GM12865 (cell line): ENCODE results near the gene RAB34.

Source experiments
- DNase-seq: peaks from one replicate; pipeline ENCODE4 v3.0.0; 2010; ENCODE audit warnings: low read depth
- H3K4me3 ChIP-seq: 2 replicates; pipeline ENCODE4 v1.5.1; 2011; ENCODE audit warnings: mild to moderate bottlenecking, low read depth, low read length, control low read depth
- CTCF ChIP-seq: IDR thresholded peaks from 2 replicates; pipeline ENCODE4 v1.5.1; 2011; ENCODE audit warnings: low read length, control low read depth, low read depth, inconsistent platforms; ENCODE audit not compliant: insufficient read depth; ENCODE audit errors: missing control alignments

The RAB34 gene

GRCh38 chr17:28693869-28694268, 23.8 kb downstream of the RAB34 start:
- no peak for TF ChIP-seq CTCF
- H3K4me3 ChIP-seq: no peak overlapping the region
- DNase-seq: no peak

- no peak for DNase-seq
- no peak overlapping the region for H3K4me3 ChIP-seq
- no peak for TF ChIP-seq CTCF
These were observed 28.7 kb downstream of the RAB34 start for GRCh38 chr17:28689011-28689410.

GRCh38 chr17:28688481-28688880, 29.2 kb downstream of the RAB34 start:
- DNase-seq: no peak
- no peak overlapping the region for H3K4me3 ChIP-seq
- TF ChIP-seq CTCF: no peak

GRCh38 chr17:28686296-28686695, 31.4 kb downstream of the RAB34 start:
- H3K4me3 ChIP-seq: no peak overlapping the region
- TF ChIP-seq CTCF: no peak
- DNase-seq: no peak

- TF ChIP-seq CTCF: no peak
- DNase-seq: no peak
- no peak overlapping the region for H3K4me3 ChIP-seq
These were observed 32.3 kb downstream of the RAB34 start for GRCh38 chr17:28685366-28685765.

GRCh38 chr17:28684963-28685362, 32.7 kb downstream of the RAB34 start:
- no peak overlapping the region for H3K4me3 ChIP-seq
- no peak for DNase-seq
- TF ChIP-seq CTCF: no peak

- DNase-seq: no peak
- no peak overlapping the region for H3K4me3 ChIP-seq
- TF ChIP-seq CTCF: no peak
These were observed 35.0 kb downstream of the RAB34 start for GRCh38 chr17:28682655-28683054.
